Mesenchymal stem cell (in vitro differentiated cells and primary cell): ENCODE measurements around the gene NUP54.

ENCODE experiments used
- DNase-seq: peaks from one replicate; pipeline ENCODE4 v3.0.0-alpha.2; 2013
- H2AFZ ChIP-seq: one replicate; pipeline ENCODE4 v1.6.1; 2013; ENCODE audit warnings: low read depth, mild to moderate bottlenecking, control low read depth, inconsistent platforms, low read length, moderate library complexity
- H2AK5ac ChIP-seq: 2 replicates; pipeline ENCODE4 v1.6.1; 2013; ENCODE audit warnings: low read length, moderate library complexity, mild to moderate bottlenecking, inconsistent platforms; ENCODE audit not compliant: severe bottlenecking
- H2BK120ac ChIP-seq: one replicate; pipeline ENCODE4 v1.6.1; 2013; ENCODE audit warnings: low read depth, mild to moderate bottlenecking, inconsistent platforms, low read length, moderate library complexity
- H2BK12ac ChIP-seq, 2 experiments: one replicate each; pipeline ENCODE4 v1.6.1; 2013; ENCODE audit warnings: inconsistent platforms in 2 of 2, low read length in 2 of 2, mild to moderate bottlenecking in 2 of 2, moderate library complexity in 2 of 2, control low read depth in 1 of 2
- H2BK15ac ChIP-seq: one replicate; pipeline ENCODE4 v1.6.1; 2013; ENCODE audit warnings: mild to moderate bottlenecking, low read depth, inconsistent platforms; ENCODE audit not compliant: poor library complexity, severe bottlenecking
- H2BK5ac ChIP-seq: 2 replicates; pipeline ENCODE4 v1.6.1; 2013; ENCODE audit warnings: low read depth, mild to moderate bottlenecking, low read length, control low read depth, inconsistent platforms; ENCODE audit not compliant: poor library complexity, severe bottlenecking
- H3K14ac ChIP-seq, 2 experiments: one replicate each; pipeline ENCODE4 v1.6.1; 2013; ENCODE audit warnings: inconsistent platforms in 2 of 2, low read length in 2 of 2, control low read depth in 1 of 2, mild to moderate bottlenecking in 1 of 2, moderate library complexity in 1 of 2
- H3K18ac ChIP-seq, 2 experiments: one replicate each; pipeline ENCODE4 v1.6.1; 2013; ENCODE audit warnings: inconsistent platforms in 2 of 2, low read length in 2 of 2, control low read depth in 1 of 2, low read depth in 1 of 2, mild to moderate bottlenecking in 1 of 2
- H3K23ac ChIP-seq, 2 experiments: one replicate each; pipeline ENCODE4 v1.6.1; 2013; ENCODE audit warnings: inconsistent platforms in 2 of 2, low read length in 2 of 2, mild to moderate bottlenecking in 2 of 2, moderate library complexity in 2 of 2, control low read depth in 1 of 2
- H3K27ac ChIP-seq: 2 replicates; pipeline ENCODE4 v1.5.1; 2013; ENCODE audit warnings: mild to moderate bottlenecking, moderate library complexity, low read length, control low read depth, inconsistent platforms; ENCODE audit not compliant: poor library complexity, severe bottlenecking
- H3K27me3 ChIP-seq, 2 experiments: 2 replicates each; pipeline versions ENCODE4 v1.6.1 to v1.7.0; 2013; ENCODE audit warnings: low read length in 2 of 2, mild to moderate bottlenecking in 2 of 2, moderate library complexity in 2 of 2, control low read depth in 1 of 2, inconsistent platforms in 1 of 2; ENCODE audit not compliant: control insufficient read depth in 1 of 2, insufficient read depth in 1 of 2
- H3K36me3 ChIP-seq, 2 experiments: 2 replicates each; pipeline versions ENCODE4 v1.6.1 to v1.7.0; 2013; ENCODE audit warnings: low read length in 2 of 2, control low read depth in 1 of 2, inconsistent platforms in 1 of 2, low read depth in 1 of 2, mild to moderate bottlenecking in 1 of 2; ENCODE audit not compliant: insufficient read depth in 2 of 2, control insufficient read depth in 1 of 2
- H3K4ac ChIP-seq, 2 experiments: one replicate each; pipeline ENCODE4 v1.6.1; 2013; ENCODE audit warnings: inconsistent platforms in 2 of 2, low read length in 2 of 2, mild to moderate bottlenecking in 2 of 2, moderate library complexity in 2 of 2, control low read depth in 1 of 2, low read depth in 1 of 2
- H3K4me1 ChIP-seq: 2 replicates; pipeline ENCODE4 v1.6.1; 2013; ENCODE audit warnings: low read depth, low read length, control low read depth; ENCODE audit not compliant: control insufficient read depth, insufficient read depth
- H3K4me2 ChIP-seq: 2 replicates; pipeline ENCODE4 v1.6.1; 2013; ENCODE audit warnings: low read length, mild to moderate bottlenecking, inconsistent platforms; ENCODE audit not compliant: poor library complexity, severe bottlenecking
- H3K4me3 ChIP-seq, 2 experiments: 2 replicates each; pipeline versions ENCODE4 v1.5.1 to v1.7.0; 2013; ENCODE audit warnings: low read length in 2 of 2, mild to moderate bottlenecking in 2 of 2, control low read depth in 1 of 2, low read depth in 1 of 2; ENCODE audit not compliant: insufficient read depth in 1 of 2
- H3K79me1 ChIP-seq: replicated peaks from 2 replicates; pipeline ENCODE4 v1.6.1; 2013; ENCODE audit warnings: mild to moderate bottlenecking, control low read depth, low read length, inconsistent platforms; ENCODE audit not compliant: poor library complexity, severe bottlenecking
- H3K9ac ChIP-seq: 2 replicates; pipeline ENCODE4 v1.7.0; 2013; ENCODE audit warnings: mild to moderate bottlenecking, low read length, moderate library complexity
- H3K9me3 ChIP-seq: 2 replicates; pipeline ENCODE4 v1.7.0; 2013; ENCODE audit warnings: mild to moderate bottlenecking, low read length; ENCODE audit not compliant: control insufficient read depth
- H4K8ac ChIP-seq: one replicate; pipeline ENCODE4 v1.6.1; 2013; ENCODE audit warnings: inconsistent platforms, mild to moderate bottlenecking, low read length, moderate library complexity
- H4K91ac ChIP-seq: one replicate; pipeline ENCODE4 v1.6.1; 2013; ENCODE audit warnings: mild to moderate bottlenecking, low read length, inconsistent platforms
- WGBS: methylation state at CpG from one replicate; pipeline ENCODE4 v1.1.7; 2013; ENCODE audit warnings: mixed read lengths; 5-methylcytosine and 5-hydroxymethylcytosine counted together

The NUP54 gene

GRCh38 chr4:76153356-76153755 lies 5.2 kb upstream of the NUP54 start:
- no CpG with 5 or more reads among the region's 2 CpGs for WGBS
- Histone ChIP-seq H3K14ac (no peak overlapping the region), H2AK5ac (no peak overlapping the region), H3K18ac (no peak overlapping the region), H3K4me2 (no peak overlapping the region), H3K4ac (no peak overlapping the region), H3K27ac (no peak overlapping the region), H3K9ac (no peak overlapping the region), H4K91ac (no peak overlapping the region), H3K4me1 (no peaks in the 10 kb centered on the region), H2BK15ac (no peak overlapping the region), H2BK5ac (no peak overlapping the region), H4K8ac (no peak overlapping the region), H3K23ac (no peak overlapping the region), H2BK120ac (no peak overlapping the region), H3K36me3 (peaks cover 0 to 6% of the 10 kb centered on the region in 2 experiments), H3K9me3 (no peaks in the 10 kb centered on the region), H3K4me3 (no peak overlapping the region), H3K27me3 (no peaks in the 10 kb centered on the region), H2BK12ac (no peak overlapping the region), H3K79me1 (peaks cover 10% of the 10 kb centered on the region), H2AFZ (no peak overlapping the region)
- no peak for DNase-seq

GRCh38 chr4:76147454-76148141 lies 599 bp downstream of the NUP54 start:
- peak overlapping the region; percentile 66 for H2BK5ac ChIP-seq
- no peak overlapping the region for H3K18ac ChIP-seq
- H2AFZ ChIP-seq, result peak overlapping the region; percentile 10
- H4K91ac ChIP-seq, result no peak overlapping the region
- peak overlapping the region; percentile 74 to 100 for H3K4me3 ChIP-seq
- H3K27ac ChIP-seq, result peak overlapping the region; percentile 78
- H3K27me3 ChIP-seq, result no peaks in the 10 kb centered on the region
- H4K8ac ChIP-seq, result peak overlapping the region; percentile 89
- under 1% methylated on average over 31 of the region's 31 CpGs for WGBS
- H3K14ac ChIP-seq, result no peak overlapping the region
- H3K79me1 ChIP-seq, result peaks cover 13% of the 10 kb centered on the region
- peak; percentile 88 for DNase-seq
- peak overlapping the region; percentile 78 for H2BK15ac ChIP-seq
- H2BK120ac ChIP-seq, result no peak overlapping the region
- peak overlapping the region; percentile 80 for H3K4me2 ChIP-seq
- H3K36me3 ChIP-seq, result peaks cover 0 to 14% of the 10 kb centered on the region in 2 experiments
- H2BK12ac ChIP-seq, result no peak overlapping the region
- no peaks in the 10 kb centered on the region for H3K9me3 ChIP-seq
- peak overlapping the region in 1 of 2 experiments; percentile 45 for H3K4ac ChIP-seq
- no peak overlapping the region for H3K23ac ChIP-seq
- H3K4me1 ChIP-seq, result no peaks in the 10 kb centered on the region
- H3K9ac ChIP-seq, result peak overlapping the region; percentile 96
- H2AK5ac ChIP-seq, result no peak overlapping the region

GRCh38 chr4:76144546-76144945 lies 3.7 kb downstream of the NUP54 start:
- H3K4ac ChIP-seq, result no peak overlapping the region
- H2BK12ac ChIP-seq, result no peak overlapping the region
- no peak overlapping the region for H3K23ac ChIP-seq
- no peak overlapping the region for H2BK15ac ChIP-seq
- H4K8ac ChIP-seq, result no peak overlapping the region
- no peak overlapping the region for H3K18ac ChIP-seq
- H3K9me3 ChIP-seq, result no peaks in the 10 kb centered on the region
- H3K27ac ChIP-seq, result no peak overlapping the region
- H3K27me3 ChIP-seq, result no peaks in the 10 kb centered on the region
- no peak overlapping the region for H3K4me2 ChIP-seq
- H2AFZ ChIP-seq, result no peak overlapping the region
- H2BK5ac ChIP-seq, result no peak overlapping the region
- no peak overlapping the region for H3K9ac ChIP-seq
- H3K4me1 ChIP-seq, result no peaks in the 10 kb centered on the region
- no peak overlapping the region for H2BK120ac ChIP-seq
- peaks cover 15% of the 10 kb centered on the region for H3K79me1 ChIP-seq
- no peak for DNase-seq
- no peak overlapping the region for H4K91ac ChIP-seq
- no peak overlapping the region for H3K14ac ChIP-seq
- no peak overlapping the region for H2AK5ac ChIP-seq
- peaks cover 0 to 44% of the 10 kb centered on the region in 2 experiments for H3K36me3 ChIP-seq
- H3K4me3 ChIP-seq, result no peak overlapping the region

- H2BK15ac ChIP-seq, result no peak overlapping the region
- no peak overlapping the region for H2BK120ac ChIP-seq
- H4K8ac ChIP-seq, result no peak overlapping the region
- no peak overlapping the region for H3K4me3 ChIP-seq
- H3K9ac ChIP-seq, result no peak overlapping the region
- H3K27ac ChIP-seq, result no peak overlapping the region
- H3K18ac ChIP-seq, result no peak overlapping the region
- H2AK5ac ChIP-seq, result no peak overlapping the region
- no peak overlapping the region for H3K23ac ChIP-seq
- over 99% methylated on average over 3 of the region's 3 CpGs for WGBS
- H4K91ac ChIP-seq, result no peak overlapping the region
- H3K9me3 ChIP-seq, result no peaks in the 10 kb centered on the region
- no peak overlapping the region for H3K4ac ChIP-seq
- no peak overlapping the region for H3K4me2 ChIP-seq
- no peak for DNase-seq
- H3K27me3 ChIP-seq, result no peaks in the 10 kb centered on the region
- no peak overlapping the region for H2AFZ ChIP-seq
- no peak overlapping the region for H2BK5ac ChIP-seq
- peaks cover 0 to 72% of the 10 kb centered on the region in 2 experiments for H3K36me3 ChIP-seq
- H3K4me1 ChIP-seq, result no peaks in the 10 kb centered on the region
- H2BK12ac ChIP-seq, result no peak overlapping the region
- H3K79me1 ChIP-seq, result peaks cover 18% of the 10 kb centered on the region
- H3K14ac ChIP-seq, result no peak overlapping the region
Observed at GRCh38 chr4:76141241-76141640, 7.0 kb downstream of the NUP54 start.
